ENCODE data around the gene TOM1L1. TPM values are rescaled to one million over a fixed set of nuclear protein-coding genes. Genes with fewer than 3 reads are reported as not detected.
A peak's percentile ranks its signal among the peaks of the same experiment; 100 is the strongest.

Gene TOM1L1
- total RNA-seq, 1 donor from 2014 or later, result 34.1 TPM

GRCh38 chr17:54991567-54991966, 90.9 kb downstream of the TOM1L1 start:
- ATAC-seq, result no peak
- DNase-seq, result no peak
- Histone ChIP-seq H3K4me1 (no peaks in the 10 kb centered on the region), H3K9me3 (no peaks in the 10 kb centered on the region), H3K36me3 (no peaks in the 10 kb centered on the region), H3K27ac (no peak overlapping the region), H3K4me3 (no peak overlapping the region), H3K27me3 (ENCODE audit: low read depth) (no peaks in the 10 kb centered on the region)
- TF ChIP-seq CTCF (IDR thresholded peaks at IDR 0.05), result no peak
- intact Hi-C loops (cut with DNase I), result no loop called here

- Histone ChIP-seq H3K27me3 (ENCODE audit: low read depth) (no peaks in the 10 kb centered on the region), H3K27ac (no peak overlapping the region), H3K9me3 (no peaks in the 10 kb centered on the region), H3K36me3 (no peaks in the 10 kb centered on the region), H3K4me3 (no peak overlapping the region), H3K4me1 (no peaks in the 10 kb centered on the region)
- DNase-seq (no peak), ATAC-seq (peak; percentile 70)
- TF ChIP-seq CTCF (IDR thresholded peaks at IDR 0.05), result peak; percentile 59
- intact Hi-C loops (cut with DNase I), result no loop called here
Observed at GRCh38 chr17:54992797-54993639, 92.4 kb downstream of the TOM1L1 start.

DNA sequence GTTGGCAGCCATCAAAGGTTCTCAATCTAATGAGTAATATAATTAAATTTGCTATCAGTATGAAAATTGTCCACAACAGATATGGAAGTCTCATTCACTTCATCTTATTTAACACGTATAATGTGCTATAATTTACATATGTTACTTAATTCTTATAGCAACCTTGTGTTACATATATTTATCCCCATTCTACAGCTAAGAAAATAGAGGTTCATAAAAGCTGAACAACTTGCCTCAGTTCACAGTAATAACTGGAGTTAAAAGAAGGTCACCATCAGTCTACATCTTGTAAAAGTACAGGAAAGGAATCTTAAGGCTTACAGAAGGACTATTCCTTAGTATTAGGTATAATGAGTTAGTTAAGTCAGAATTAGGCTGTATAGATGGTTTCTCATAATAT, 95.8 kb downstream of the TOM1L1 start:
- H3K36me3 ChIP-seq, result peaks cover 11% of the 10 kb centered on the region
- no peaks in the 10 kb centered on the region for H3K27me3 ChIP-seq (ENCODE audit: low read depth)
- H3K4me3 ChIP-seq, result no peak overlapping the region
- TF ChIP-seq CTCF (IDR thresholded peaks at IDR 0.05), result no peak
- H3K4me1 ChIP-seq, result no peaks in the 10 kb centered on the region
- DNase-seq (no peak), ATAC-seq (no peak)
- H3K27ac ChIP-seq, result no peak overlapping the region
- intact Hi-C loops (cut with DNase I), result no loop called here
- no peaks in the 10 kb centered on the region for H3K9me3 ChIP-seq

DNA sequence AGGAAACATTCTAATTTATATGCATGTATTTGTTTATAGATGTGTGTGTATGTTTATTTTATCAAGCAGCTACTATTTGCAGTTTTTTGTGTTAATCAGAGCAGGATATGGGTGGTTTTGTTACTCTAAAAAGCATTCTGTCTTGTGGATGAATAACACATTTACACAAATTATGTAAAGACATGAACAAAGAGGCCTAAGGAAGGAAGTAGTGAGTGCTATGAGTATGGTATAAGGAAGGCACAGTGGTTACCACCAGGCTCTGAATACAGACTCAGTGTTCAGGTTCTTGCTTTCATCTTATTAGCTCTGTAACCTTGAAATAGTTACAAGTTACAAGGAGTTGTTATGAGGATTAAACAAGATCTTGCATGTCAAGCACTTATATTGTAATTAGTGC, 101.8 kb downstream of the TOM1L1 start:
- no peak for TF ChIP-seq CTCF (IDR thresholded peaks at IDR 0.05)
- ATAC-seq (no peak), DNase-seq (no peak)
- Histone ChIP-seq H3K4me3 (no peak overlapping the region), H3K9me3 (no peaks in the 10 kb centered on the region), H3K27me3 (ENCODE audit: low read depth) (no peaks in the 10 kb centered on the region), H3K36me3 (peaks cover 11% of the 10 kb centered on the region), H3K4me1 (no peaks in the 10 kb centered on the region), H3K27ac (no peak overlapping the region)
- intact Hi-C loops (cut with DNase I), result no loop called here

- TF ChIP-seq CTCF (IDR thresholded peaks at IDR 0.05), result no peak
- ATAC-seq (no peak), DNase-seq (no peak)
- no peaks in the 10 kb centered on the region for H3K27me3 ChIP-seq (ENCODE audit: low read depth)
- no peaks in the 10 kb centered on the region for H3K4me1 ChIP-seq
- H3K9me3 ChIP-seq, result no peaks in the 10 kb centered on the region
- no peak overlapping the region for H3K4me3 ChIP-seq
- intact Hi-C loops (cut with DNase I), result no loop called here
- H3K27ac ChIP-seq, result no peak overlapping the region
- H3K36me3 ChIP-seq, result peaks cover 9% of the 10 kb centered on the region
Observed at GRCh38 chr17:55004484-55004883, 103.8 kb downstream of the TOM1L1 start.
